Nephron (organoid): ENCODE data around the gene TAS1R1.

Source experiments
- H3K27ac Mint-ChIP-seq, 3 experiments: 2 replicates each; pipeline ENCODE4 v1.8.0; 2020; ENCODE audit warnings: mixed read lengths in 3 of 3, mild to moderate bottlenecking in 2 of 3, moderate library complexity in 1 of 3
- H3K27me3 Mint-ChIP-seq: 2 replicates; pipeline ENCODE4 v1.8.0; 2021; ENCODE audit warnings: low read depth, mild to moderate bottlenecking, moderate library complexity, mixed read lengths
- H3K36me3 Mint-ChIP-seq: 2 replicates; pipeline ENCODE4 v1.8.0; 2020; ENCODE audit warnings: low read depth, mixed read lengths
- H3K4me1 Mint-ChIP-seq: 2 replicates; pipeline ENCODE4 v1.8.0; 2020; ENCODE audit warnings: mixed read lengths
- H3K4me3 Mint-ChIP-seq, 3 experiments: 2 replicates each; pipeline ENCODE4 v1.8.0; 2020; ENCODE audit warnings: mild to moderate bottlenecking in 3 of 3, mixed read lengths in 3 of 3, moderate library complexity in 2 of 3
- H3K9me3 Mint-ChIP-seq: 2 replicates; pipeline ENCODE4 v1.8.0; 2020; ENCODE audit warnings: mixed read lengths
- TF ChIP-seq, protein P1 (sequence below), 3 experiments: fragments of 200-600 bp; sonication (generic); IDR thresholded peaks; one replicate each; pipeline ENCODE4 v1.5.0; 2021; ENCODE audit warnings: antibody characterized with exemption in 3 of 3; ENCODE audit not compliant: unreplicated experiment in 3 of 3

The TAS1R1 gene

DNA sequence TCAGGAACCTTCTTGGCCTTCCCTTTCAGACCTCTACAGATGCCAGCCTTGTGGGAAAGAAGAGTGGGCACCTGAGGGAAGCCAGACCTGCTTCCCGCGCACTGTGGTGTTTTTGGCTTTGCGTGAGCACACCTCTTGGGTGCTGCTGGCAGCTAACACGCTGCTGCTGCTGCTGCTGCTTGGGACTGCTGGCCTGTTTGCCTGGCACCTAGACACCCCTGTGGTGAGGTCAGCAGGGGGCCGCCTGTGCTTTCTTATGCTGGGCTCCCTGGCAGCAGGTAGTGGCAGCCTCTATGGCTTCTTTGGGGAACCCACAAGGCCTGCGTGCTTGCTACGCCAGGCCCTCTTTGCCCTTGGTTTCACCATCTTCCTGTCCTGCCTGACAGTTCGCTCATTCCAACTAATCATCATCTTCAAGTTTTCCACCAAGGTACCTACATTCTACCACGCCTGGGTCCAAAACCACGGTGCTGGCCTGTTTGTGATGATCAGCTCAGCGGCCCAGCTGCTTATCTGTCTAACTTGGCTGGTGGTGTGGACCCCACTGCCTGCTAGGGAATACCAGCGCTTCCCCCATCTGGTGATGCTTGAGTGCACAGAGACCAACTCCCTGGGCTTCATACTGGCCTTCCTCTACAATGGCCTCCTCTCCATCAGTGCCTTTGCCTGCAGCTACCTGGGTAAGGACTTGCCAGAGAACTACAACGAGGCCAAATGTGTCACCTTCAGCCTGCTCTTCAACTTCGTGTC, 23.7 kb downstream of the TAS1R1 start:
- Mint-ChIP-seq H3K4me3 (peak overlapping the region; percentile 94 to 97 (median 95)), H3K36me3 (no peaks in the 10 kb centered on the region), H3K9me3 (no peaks in the 10 kb centered on the region), H3K27me3 (no peaks in the 10 kb centered on the region), H3K4me1 (peaks cover 27% of the 10 kb centered on the region), H3K27ac (peak overlapping the region in 2 of 3 experiments; percentile 95 to 97)
- TF ChIP-seq, protein P1, sequence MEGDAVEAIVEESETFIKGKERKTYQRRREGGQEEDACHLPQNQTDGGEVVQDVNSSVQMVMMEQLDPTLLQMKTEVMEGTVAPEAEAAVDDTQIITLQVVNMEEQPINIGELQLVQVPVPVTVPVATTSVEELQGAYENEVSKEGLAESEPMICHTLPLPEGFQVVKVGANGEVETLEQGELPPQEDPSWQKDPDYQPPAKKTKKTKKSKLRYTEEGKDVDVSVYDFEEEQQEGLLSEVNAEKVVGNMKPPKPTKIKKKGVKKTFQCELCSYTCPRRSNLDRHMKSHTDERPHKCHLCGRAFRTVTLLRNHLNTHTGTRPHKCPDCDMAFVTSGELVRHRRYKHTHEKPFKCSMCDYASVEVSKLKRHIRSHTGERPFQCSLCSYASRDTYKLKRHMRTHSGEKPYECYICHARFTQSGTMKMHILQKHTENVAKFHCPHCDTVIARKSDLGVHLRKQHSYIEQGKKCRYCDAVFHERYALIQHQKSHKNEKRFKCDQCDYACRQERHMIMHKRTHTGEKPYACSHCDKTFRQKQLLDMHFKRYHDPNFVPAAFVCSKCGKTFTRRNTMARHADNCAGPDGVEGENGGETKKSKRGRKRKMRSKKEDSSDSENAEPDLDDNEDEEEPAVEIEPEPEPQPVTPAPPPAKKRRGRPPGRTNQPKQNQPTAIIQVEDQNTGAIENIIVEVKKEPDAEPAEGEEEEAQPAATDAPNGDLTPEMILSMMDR (IDR thresholded peaks at IDR 0.05; ENCODE audit: unreplicated experiment in 3 of 3) = no peak

- Mint-ChIP-seq H3K36me3 (peaks cover 2% of the 10 kb centered on the region), H3K27ac (peak within 1 kb of the TSS; percentile 84 to 97 (median 95)), H3K9me3 (no peaks in the 10 kb centered on the region), H3K4me3 (peak within 1 kb of the TSS; percentile 94 to 97 (median 95)), H3K27me3 (no peaks in the 10 kb centered on the region), H3K4me1 (peaks cover 27% of the 10 kb centered on the region)
- TF ChIP-seq, protein P1 (IDR thresholded peaks at IDR 0.05; ENCODE audit: unreplicated experiment in 3 of 3) = no peak
These were observed 24.4 kb downstream of the TAS1R1 start, which contains the start of gene ZBTB48 for GRCh38 chr1:6579374-6580118. ZBTB48 (plus strand) TSS chr1:6579994; CDS start chr1:6580610, 616 bp downstream.

DNA sequence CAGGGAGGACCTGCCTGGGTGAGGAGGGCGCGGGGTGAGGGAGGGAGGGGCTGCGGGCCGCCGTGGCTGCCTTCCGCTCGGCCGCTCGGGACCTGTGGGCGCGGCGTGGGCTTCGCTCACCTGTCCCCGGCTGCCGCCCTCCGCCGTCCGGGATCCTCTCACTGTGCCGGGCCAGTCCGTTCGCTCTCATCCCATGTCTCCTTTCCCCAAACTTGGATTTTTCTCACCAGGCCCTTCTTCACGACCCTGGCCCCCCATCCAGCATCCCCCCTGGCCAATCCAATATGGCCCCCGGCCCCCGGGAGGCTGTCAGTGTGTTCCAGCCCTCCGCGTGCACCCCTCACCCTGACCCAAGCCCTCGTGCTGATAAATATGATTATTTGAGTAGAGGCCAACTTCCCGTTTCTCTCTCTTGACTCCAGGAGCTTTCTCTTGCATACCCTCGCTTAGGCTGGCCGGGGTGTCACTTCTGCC, 25.0 kb downstream of the TAS1R1 start:
- Mint-ChIP-seq H3K27me3 (no peaks in the 10 kb centered on the region), H3K4me1 (peaks cover 27% of the 10 kb centered on the region), H3K27ac (peak overlapping the region; percentile 84 to 97 (median 95)), H3K4me3 (peak overlapping the region; percentile 94 to 97 (median 95)), H3K9me3 (no peaks in the 10 kb centered on the region), H3K36me3 (peaks cover 4% of the 10 kb centered on the region)
- TF ChIP-seq, protein P1 (IDR thresholded peaks at IDR 0.05; ENCODE audit: unreplicated experiment in 3 of 3) = no peak

DNA sequence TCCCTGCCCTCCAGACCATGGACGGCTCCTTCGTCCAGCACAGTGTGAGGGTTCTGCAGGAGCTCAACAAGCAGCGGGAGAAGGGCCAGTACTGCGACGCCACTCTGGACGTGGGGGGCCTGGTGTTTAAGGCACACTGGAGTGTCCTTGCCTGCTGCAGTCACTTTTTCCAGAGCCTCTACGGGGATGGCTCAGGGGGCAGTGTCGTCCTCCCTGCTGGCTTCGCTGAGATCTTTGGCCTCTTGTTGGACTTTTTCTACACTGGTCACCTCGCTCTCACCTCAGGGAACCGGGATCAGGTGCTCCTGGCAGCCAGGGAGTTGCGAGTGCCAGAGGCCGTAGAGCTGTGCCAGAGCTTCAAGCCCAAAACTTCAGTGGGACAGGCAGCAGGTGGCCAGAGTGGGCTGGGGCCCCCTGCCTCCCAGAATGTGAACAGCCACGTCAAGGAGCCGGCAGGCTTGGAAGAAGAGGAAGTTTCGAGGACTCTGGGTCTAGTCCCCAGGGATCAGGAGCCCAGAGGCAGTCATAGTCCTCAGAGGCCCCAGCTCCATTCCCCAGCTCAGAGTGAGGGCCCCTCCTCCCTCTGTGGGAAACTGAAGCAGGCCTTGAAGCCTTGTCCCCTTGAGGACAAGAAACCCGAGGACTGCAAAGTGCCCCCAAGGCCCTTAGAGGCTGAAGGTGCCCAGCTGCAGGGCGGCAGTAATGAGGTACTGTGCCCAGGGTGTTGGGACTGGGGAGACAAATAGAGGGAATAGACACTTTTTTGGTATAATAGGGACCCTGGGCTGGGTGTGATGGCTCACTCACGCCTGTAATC, 25.7 kb downstream of the TAS1R1 start:
- Mint-ChIP-seq H3K4me1 (peaks cover 27% of the 10 kb centered on the region), H3K27ac (peak overlapping the region; percentile 84 to 97 (median 95)), H3K4me3 (peak overlapping the region; percentile 94 to 97 (median 95)), H3K36me3 (peaks cover 4% of the 10 kb centered on the region), H3K27me3 (no peaks in the 10 kb centered on the region), H3K9me3 (no peaks in the 10 kb centered on the region)
- TF ChIP-seq, protein P1 (IDR thresholded peaks at IDR 0.05; ENCODE audit: unreplicated experiment in 3 of 3) = no peak

DNA sequence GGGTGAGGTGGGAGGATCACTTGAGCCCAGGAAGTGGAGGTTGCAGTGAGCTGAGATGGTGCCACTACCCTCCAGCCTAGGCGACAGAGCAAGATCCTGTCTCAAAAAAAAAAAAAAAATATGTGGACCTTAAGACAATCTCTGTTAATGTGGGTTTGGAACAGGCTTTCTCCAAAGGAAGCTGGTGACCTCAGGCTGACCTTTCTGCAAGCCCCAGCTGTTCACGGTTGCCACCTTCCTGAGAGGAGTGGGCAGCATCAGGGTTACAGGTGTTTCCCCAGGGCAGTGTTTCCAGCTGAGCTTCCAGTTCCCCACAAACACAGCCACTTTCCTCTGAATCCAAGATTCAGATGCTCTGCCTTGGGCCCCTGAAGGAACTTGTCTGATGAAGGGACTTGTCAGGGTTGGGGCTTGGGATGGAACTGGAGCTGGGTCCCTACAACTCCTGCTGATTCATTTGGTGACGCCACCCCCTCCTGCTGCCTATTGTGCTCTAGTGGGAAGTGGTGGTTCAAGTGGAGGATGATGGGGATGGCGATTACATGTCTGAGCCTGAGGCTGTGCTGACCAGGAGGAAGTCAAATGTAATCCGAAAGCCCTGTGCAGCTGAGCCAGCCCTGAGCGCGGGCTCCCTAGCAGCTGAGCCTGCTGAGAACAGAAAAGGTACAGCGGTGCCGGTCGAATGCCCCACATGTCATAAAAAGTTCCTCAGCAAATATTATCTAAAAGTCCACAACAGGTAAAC, 26.6 kb downstream of the TAS1R1 start:
- Mint-ChIP-seq H3K27ac (peak overlapping the region in 2 of 3 experiments; percentile 52 to 59), H3K4me3 (peak overlapping the region; percentile 73 to 94 (median 81)), H3K36me3 (peaks cover 4% of the 10 kb centered on the region), H3K27me3 (no peaks in the 10 kb centered on the region), H3K9me3 (no peaks in the 10 kb centered on the region), H3K4me1 (peaks cover 27% of the 10 kb centered on the region)
- TF ChIP-seq, protein P1 (IDR thresholded peaks at IDR 0.05; ENCODE audit: unreplicated experiment in 3 of 3) = no peak
